ENCODE data around the gene LZTS2. TPM values are rescaled to one million over a fixed set of nuclear protein-coding genes. Genes with fewer than 3 reads are reported as not detected.

The LZTS2 gene
- total RNA-seq, 1 experiment from 2014 or later = 93.0 TPM

GRCh38 chr10:101031796-101032636 is 32.4 kb downstream of the LZTS2 start (continued):
- TF ChIP-seq, protein P1, sequence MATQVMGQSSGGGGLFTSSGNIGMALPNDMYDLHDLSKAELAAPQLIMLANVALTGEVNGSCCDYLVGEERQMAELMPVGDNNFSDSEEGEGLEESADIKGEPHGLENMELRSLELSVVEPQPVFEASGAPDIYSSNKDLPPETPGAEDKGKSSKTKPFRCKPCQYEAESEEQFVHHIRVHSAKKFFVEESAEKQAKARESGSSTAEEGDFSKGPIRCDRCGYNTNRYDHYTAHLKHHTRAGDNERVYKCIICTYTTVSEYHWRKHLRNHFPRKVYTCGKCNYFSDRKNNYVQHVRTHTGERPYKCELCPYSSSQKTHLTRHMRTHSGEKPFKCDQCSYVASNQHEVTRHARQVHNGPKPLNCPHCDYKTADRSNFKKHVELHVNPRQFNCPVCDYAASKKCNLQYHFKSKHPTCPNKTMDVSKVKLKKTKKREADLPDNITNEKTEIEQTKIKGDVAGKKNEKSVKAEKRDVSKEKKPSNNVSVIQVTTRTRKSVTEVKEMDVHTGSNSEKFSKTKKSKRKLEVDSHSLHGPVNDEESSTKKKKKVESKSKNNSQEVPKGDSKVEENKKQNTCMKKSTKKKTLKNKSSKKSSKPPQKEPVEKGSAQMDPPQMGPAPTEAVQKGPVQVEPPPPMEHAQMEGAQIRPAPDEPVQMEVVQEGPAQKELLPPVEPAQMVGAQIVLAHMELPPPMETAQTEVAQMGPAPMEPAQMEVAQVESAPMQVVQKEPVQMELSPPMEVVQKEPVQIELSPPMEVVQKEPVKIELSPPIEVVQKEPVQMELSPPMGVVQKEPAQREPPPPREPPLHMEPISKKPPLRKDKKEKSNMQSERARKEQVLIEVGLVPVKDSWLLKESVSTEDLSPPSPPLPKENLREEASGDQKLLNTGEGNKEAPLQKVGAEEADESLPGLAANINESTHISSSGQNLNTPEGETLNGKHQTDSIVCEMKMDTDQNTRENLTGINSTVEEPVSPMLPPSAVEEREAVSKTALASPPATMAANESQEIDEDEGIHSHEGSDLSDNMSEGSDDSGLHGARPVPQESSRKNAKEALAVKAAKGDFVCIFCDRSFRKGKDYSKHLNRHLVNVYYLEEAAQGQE (IDR thresholded peaks at IDR 0.05; ENCODE audit: low read depth) = no peak

GRCh38 chr10:101032637-101033224 is 33.1 kb downstream of the LZTS2 start:
- no peaks in the 10 kb centered on the region for H4K20me1 ChIP-seq (ENCODE audit: insufficient read depth)
- CTCF ChIA-PET = interaction anchor here (0.8 to 5.8 kb wide), 6 partner anchors 9 to 109 kb away, joined by 4 to 71 read pairs (median 25); no protein-coding TSS in a partner anchor
- no peaks in the 10 kb centered on the region for H3K9me3 ChIP-seq (ENCODE audit: control insufficient read depth in 1 of 2, insufficient read depth in 1 of 2, low read depth in 1 of 2, low read length in 2 of 2)
- no peak for TF ChIP-seq EZH2phosphoT487 (IDR thresholded peaks at IDR 0.05; ENCODE audit: borderline replicate concordance)
- TF ChIP-seq SRF (IDR thresholded peaks at IDR 0.05; ENCODE audit: low read depth) = no peak
- TF ChIP-seq FOSL1 (IDR thresholded peaks at IDR 0.05; ENCODE audit: low read depth) = no peak
- TF ChIP-seq MAX (IDR thresholded peaks at IDR 0.05) = no peak
- peak; percentile 83 for TF ChIP-seq POLR2AphosphoS5 (IDR thresholded peaks at IDR 0.05; ENCODE audit: low read depth, low read length)
- no peak for TF ChIP-seq RAD21 (IDR thresholded peaks at IDR 0.05; ENCODE audit: low read depth)
- no peak for TF ChIP-seq ELF1 (IDR thresholded peaks at IDR 0.05; ENCODE audit: borderline replicate concordance, low read depth)
- no peak for TF ChIP-seq EZH2 (IDR thresholded peaks at IDR 0.05)
- no peak for TF ChIP-seq CEBPB (IDR thresholded peaks at IDR 0.05; ENCODE audit: low read depth)
- no peak for TF ChIP-seq CBX3 (IDR thresholded peaks at IDR 0.05; ENCODE audit: low read depth)
- TF ChIP-seq ZFX (IDR thresholded peaks at IDR 0.05) = no peak
- TF ChIP-seq ZBTB33 (IDR thresholded peaks at IDR 0.05; ENCODE audit: extremely low read depth, insufficient replicate concordance, low read length) = peak; percentile 58
- RAD21 ChIA-PET (ENCODE audit: low non-redundant PET in 1 of 2, low total read pairs in 2 of 2, uncharacterized antibody in 2 of 2, unreplicated experiment in 2 of 2) = no interaction called here
- H3K27me3 ChIP-seq (ENCODE audit: insufficient read depth, low read length) = no peaks in the 10 kb centered on the region
- no peak overlapping the region for H2AFZ ChIP-seq (ENCODE audit: low read depth, low read length, poor library complexity, severe bottlenecking)
- peaks cover 28 to 50% of the 10 kb centered on the region in 2 experiments for H3K4me1 ChIP-seq (ENCODE audit: control insufficient read depth in 1 of 2, insufficient read depth in 2 of 2, low read length in 2 of 2)
- no TSS peak for BruUV-seq (replicated peaks)
- H3K9ac ChIP-seq (ENCODE audit: low read length) = peak overlapping the region; percentile 87
- H3K4me3 ChIP-seq (replicated peaks in 1 of 2; ENCODE audit: low read depth in 1 of 2, low read length in 2 of 2) = peak overlapping the region; percentile 67 to 87
- POLR2A ChIA-PET = interaction anchor here (0.6 to 2.0 kb wide), 6 partner anchors 10 to 660 kb away, joined by 3 to 8 read pairs (median 4); no protein-coding TSS in a partner anchor
- peak; percentile 52 for ATAC-seq
- intact Hi-C loops (cut with micrococcal nuclease) = no loop called here
- peaks cover 22 to 32% of the 10 kb centered on the region in 2 experiments for H3K36me3 ChIP-seq (ENCODE audit: control insufficient read depth in 1 of 2, insufficient read depth in 2 of 2, low read length in 2 of 2)
- H3K27ac ChIP-seq (ENCODE audit: low read depth, low read length) = peak overlapping the region; percentile 81
- peak overlapping the region; percentile 96 for H3K4me2 ChIP-seq (ENCODE audit: low read length)
- H3K9me2 ChIP-seq (ENCODE audit: insufficient read depth) = no peaks in the 10 kb centered on the region
- DNase-seq (ENCODE audit: low read depth, low spot score) = peak; percentile 60
- peaks cover 12% of the 10 kb centered on the region for H3K79me2 ChIP-seq (ENCODE audit: insufficient read depth, low read length)
